Lower lobe of right lung (tissue), 2 donors: Measurements from ENCODE around the gene RASAL3. TPM values are rescaled to one million over a fixed set of nuclear protein-coding genes. Genes with fewer than 3 reads are reported as not detected.

Experiments used
- ATAC-seq, 2 donors: fragments of 200-7000 bp; cut with Tn5 transposase; one replicate each; pipeline ENCODE4 v1.9.1; 2020 to 2022; ENCODE audit warnings: mild to moderate bottlenecking in 2 of 2, moderate library complexity in 2 of 2
- DNase-seq: peaks from one replicate; pipeline ENCODE4 v3.0.0-alpha.2; 2020
- H3K27ac ChIP-seq: fragments of 200-600 bp; one replicate; pipeline ENCODE4 v1.8.0; 2022
- H3K27me3 ChIP-seq: fragments of 200-600 bp; one replicate; pipeline ENCODE4 v1.8.0; 2022; ENCODE audit warnings: low read depth
- H3K36me3 ChIP-seq: fragments of 200-600 bp; one replicate; pipeline ENCODE4 v1.8.0; 2022; ENCODE audit warnings: mild to moderate bottlenecking
- H3K4me1 ChIP-seq: fragments of 200-600 bp; one replicate; pipeline ENCODE4 v1.8.0; 2022
- H3K4me3 ChIP-seq: fragments of 200-600 bp; one replicate; pipeline ENCODE4 v1.8.0; 2022; ENCODE audit warnings: mild to moderate bottlenecking
- H3K9me3 ChIP-seq: fragments of 200-600 bp; one replicate; pipeline ENCODE4 v1.8.0; 2022
- CTCF ChIP-seq: fragments of 200-600 bp; IDR thresholded peaks from one replicate; pipeline ENCODE4 v1.8.0; 2022; ENCODE audit warnings: antibody characterized with exemption, mild to moderate bottlenecking
- intact Hi-C: fragments of 100-400 bp; cut with DNase I; formaldehyde crosslinking; loops from one replicate; pipeline ENCODE4 v1.11.0; 2022
- total RNA-seq: library from RNA; stranded (reverse); fragmentation: NEBNext Ultra II Directional; extraction: Animal tissue kit (Norgen Biotek cat#: 25700); gene quantifications from one replicate; pipeline ENCODE4 v1.2.1, GENCODE V29; 2021
- donor health status: DM: no; HTN: yes; CAD: no; lungs with severe emphysema.

RASAL3 gene
- total RNA-seq, 1 donor from 2014 or later = 15.0 TPM

GRCh38 chr19:15444505-15445226 is 19.7 kb downstream of the RASAL3 start:
- TF ChIP-seq CTCF = no peak
- ATAC-seq = no peak
- H3K27ac ChIP-seq = no peak overlapping the region
- no peak overlapping the region for H3K4me3 ChIP-seq
- intact Hi-C loops = no loop called here
- no peaks in the 10 kb centered on the region for H3K27me3 ChIP-seq
- H3K9me3 ChIP-seq = no peaks in the 10 kb centered on the region
- DNase-seq = no peak
- H3K4me1 ChIP-seq = peaks cover 10% of the 10 kb centered on the region
- H3K36me3 ChIP-seq = peaks cover 3% of the 10 kb centered on the region

- H3K36me3 ChIP-seq = peaks cover 3% of the 10 kb centered on the region
- intact Hi-C loops = no loop called here
- TF ChIP-seq CTCF = no peak
Measured at GRCh38 chr19:15443838-15444237, 20.5 kb downstream of the RASAL3 start.

GRCh38 chr19:15443325-15443724 is 21.0 kb downstream of the RASAL3 start:
- intact Hi-C loops = no loop called here
- no peaks in the 10 kb centered on the region for H3K27me3 ChIP-seq
- no peaks in the 10 kb centered on the region for H3K9me3 ChIP-seq
- no peaks in the 10 kb centered on the region for H3K4me1 ChIP-seq
- H3K4me3 ChIP-seq = no peak overlapping the region
- H3K27ac ChIP-seq = no peak overlapping the region
- TF ChIP-seq CTCF = no peak
- H3K36me3 ChIP-seq = peaks cover 3% of the 10 kb centered on the region
- no peak for DNase-seq
- no peak for ATAC-seq

More at GRCh38 chr19:15443838-15444237, 20.5 kb downstream of the RASAL3 start:
- no peak for ATAC-seq
- DNase-seq = no peak
- Histone ChIP-seq H3K4me1 (peaks cover 5% of the 10 kb centered on the region), H3K27me3 (no peaks in the 10 kb centered on the region), H3K4me3 (no peak overlapping the region), H3K9me3 (no peaks in the 10 kb centered on the region), H3K27ac (no peak overlapping the region)

GRCh38 chr19:15442142-15442920 is 22.0 kb downstream of the RASAL3 start:
- TF ChIP-seq CTCF = no peak
- DNase-seq (no peak), ATAC-seq (no peak)
- intact Hi-C loops = no loop called here
- H3K4me1 ChIP-seq = no peaks in the 10 kb centered on the region
- H3K9me3 ChIP-seq = no peaks in the 10 kb centered on the region
- H3K36me3 ChIP-seq = peaks cover 3% of the 10 kb centered on the region
- H3K4me3 ChIP-seq = no peak overlapping the region
- H3K27me3 ChIP-seq = no peaks in the 10 kb centered on the region
- H3K27ac ChIP-seq = no peak overlapping the region

- DNase-seq (no peak), ATAC-seq (no peak)
- Histone ChIP-seq H3K9me3 (no peaks in the 10 kb centered on the region), H3K27me3 (no peaks in the 10 kb centered on the region), H3K27ac (no peak overlapping the region), H3K4me1 (no peaks in the 10 kb centered on the region), H3K36me3 (peaks cover 3% of the 10 kb centered on the region), H3K4me3 (no peak overlapping the region)
- intact Hi-C loops = no loop called here
- TF ChIP-seq CTCF = no peak
Measured at GRCh38 chr19:15441317-15441716, 23.0 kb downstream of the RASAL3 start.
